H9 (cell line): ENCODE measurements around the gene MOB3B. TPM values are rescaled to one million over a fixed set of nuclear protein-coding genes. Genes with fewer than 3 reads are reported as not detected.

ENCODE experiments used
- DNase-seq: peaks from one replicate; pipeline ENCODE4 v3.0.0-alpha.2; 2017
- H2AFZ ChIP-seq: one replicate; pipeline ENCODE4 v1.6.1; 2013; ENCODE audit warnings: mild to moderate bottlenecking, low read length, control low read depth, moderate library complexity
- H2AK5ac ChIP-seq: 2 replicates; pipeline ENCODE4 v1.6.1; 2013; ENCODE audit warnings: low read length, control low read depth, mixed read lengths; ENCODE audit not compliant: insufficient read length
- H2BK120ac ChIP-seq: one replicate; pipeline ENCODE4 v1.6.1; 2013; ENCODE audit warnings: low read depth, mild to moderate bottlenecking, low read length, control low read depth, inconsistent platforms; ENCODE audit not compliant: poor library complexity, severe bottlenecking
- H2BK12ac ChIP-seq: 2 replicates; pipeline ENCODE4 v1.6.1; 2013; ENCODE audit warnings: low read length, control low read depth, mixed read lengths, low read depth; ENCODE audit not compliant: insufficient read length
- H2BK15ac ChIP-seq: 2 replicates; pipeline ENCODE4 v1.6.1; 2013; ENCODE audit warnings: low read depth, low read length, control low read depth
- H2BK20ac ChIP-seq: one replicate; pipeline ENCODE4 v1.6.1; 2013; ENCODE audit warnings: low read depth, mild to moderate bottlenecking, low read length, control low read depth, inconsistent platforms; ENCODE audit not compliant: poor library complexity, severe bottlenecking
- H2BK5ac ChIP-seq: 2 replicates; pipeline ENCODE4 v1.6.1; 2013; ENCODE audit warnings: low read length, control low read depth, mixed read lengths; ENCODE audit not compliant: insufficient read length
- H3K14ac ChIP-seq: 2 replicates; pipeline ENCODE4 v1.6.1; 2013; ENCODE audit warnings: low read length, control low read depth; ENCODE audit not compliant: insufficient read depth
- H3K18ac ChIP-seq: 2 replicates; pipeline ENCODE4 v1.6.1; 2013; ENCODE audit warnings: low read depth, mild to moderate bottlenecking, mixed read lengths, low read length, control low read depth; ENCODE audit not compliant: insufficient read length
- H3K23ac ChIP-seq: 2 replicates; pipeline ENCODE4 v1.6.1; 2013; ENCODE audit warnings: low read length, control low read depth, mixed read lengths, low read depth; ENCODE audit not compliant: insufficient read length
- H3K23me2 ChIP-seq: 2 replicates; pipeline ENCODE4 v1.6.1; 2013; ENCODE audit warnings: low read depth, mild to moderate bottlenecking, mixed read lengths, low read length, control low read depth; ENCODE audit not compliant: insufficient read length, poor library complexity, severe bottlenecking
- H3K27ac ChIP-seq: 2 replicates; pipeline ENCODE4 v1.5.1; 2013; ENCODE audit warnings: low read length, control low read depth, mixed read lengths, low read depth; ENCODE audit not compliant: insufficient read length
- H3K27me3 ChIP-seq: 2 replicates; pipeline ENCODE4 v1.6.1; 2013; ENCODE audit warnings: low read length, control low read depth, inconsistent platforms; ENCODE audit not compliant: insufficient read depth
- H3K4ac ChIP-seq: 2 replicates; pipeline ENCODE4 v1.6.1; 2013; ENCODE audit warnings: low read depth, mild to moderate bottlenecking, control low read depth, inconsistent platforms, low read length, moderate library complexity
- H3K4me1 ChIP-seq: 2 replicates; pipeline ENCODE4 v1.6.1; 2013; ENCODE audit warnings: low read length, control low read depth, inconsistent platforms; ENCODE audit not compliant: insufficient read depth
- H3K4me2 ChIP-seq: 2 replicates; pipeline ENCODE4 v1.6.1; 2013; ENCODE audit warnings: low read length, control low read depth, mixed read lengths; ENCODE audit not compliant: insufficient read length, insufficient read depth
- H3K56ac ChIP-seq: 2 replicates; pipeline ENCODE4 v1.6.1; 2013; ENCODE audit warnings: low read depth, mild to moderate bottlenecking, mixed read lengths, low read length, control low read depth; ENCODE audit not compliant: insufficient read length
- H3K79me1 ChIP-seq: 2 replicates; pipeline ENCODE4 v1.6.1; 2013; ENCODE audit warnings: low read depth, mild to moderate bottlenecking, moderate library complexity, low read length, control low read depth, inconsistent platforms; ENCODE audit not compliant: insufficient read depth, poor library complexity, severe bottlenecking
- H3K79me2 ChIP-seq: 2 replicates; pipeline ENCODE4 v1.6.1; 2013; ENCODE audit warnings: low read length, control low read depth, inconsistent platforms; ENCODE audit not compliant: insufficient read depth
- H3K9ac ChIP-seq: 2 replicates; pipeline ENCODE4 v1.6.1; 2013; ENCODE audit warnings: low read length, control low read depth, mixed read lengths; ENCODE audit not compliant: insufficient read length; ENCODE audit errors: extremely low read depth
- H3K9me3 ChIP-seq: one replicate; pipeline ENCODE4 v1.6.1; 2013; ENCODE audit warnings: low read depth, low read length, inconsistent platforms; ENCODE audit not compliant: control insufficient read depth
- H3T11ph ChIP-seq: one replicate; pipeline ENCODE4 v1.6.1; 2013; ENCODE audit warnings: mild to moderate bottlenecking, low read length, control low read depth, inconsistent platforms
- H4K20me1 ChIP-seq: one replicate; pipeline ENCODE4 v1.6.1; 2013; ENCODE audit not compliant: control insufficient read depth, insufficient read length, insufficient read depth
- H4K5ac ChIP-seq: 2 replicates; pipeline ENCODE4 v1.6.1; 2013; ENCODE audit warnings: low read depth, mild to moderate bottlenecking, mixed read lengths, low read length, control low read depth; ENCODE audit not compliant: insufficient read length
- H4K8ac ChIP-seq: replicated peaks from 2 replicates; pipeline ENCODE4 v1.6.1; 2013; ENCODE audit warnings: low read length, control low read depth, mixed read lengths, low read depth; ENCODE audit not compliant: insufficient read length
- H4K91ac ChIP-seq: 2 replicates; pipeline ENCODE4 v1.6.1; 2013; ENCODE audit warnings: low read depth, mild to moderate bottlenecking, moderate library complexity, mixed read lengths, low read length, control low read depth; ENCODE audit not compliant: insufficient read length
- H3K27ac Mint-ChIP-seq, 3 experiments: 2 replicates in 2 of 3; 3 replicates in 1 of 3; pipeline ENCODE4 v1.8.0; 2020 to 2021; ENCODE audit warnings: mixed read lengths in 3 of 3, mild to moderate bottlenecking in 1 of 3, moderate library complexity in 1 of 3
- H3K27me3 Mint-ChIP-seq: 2 replicates; pipeline ENCODE4 v1.8.0; 2021; ENCODE audit warnings: low read depth, mild to moderate bottlenecking, moderate library complexity, mixed read lengths
- H3K36me3 Mint-ChIP-seq, 3 experiments: 2 replicates in 2 of 3; 3 replicates in 1 of 3; pipeline ENCODE4 v1.8.0; 2020 to 2021; ENCODE audit warnings: low read depth in 3 of 3, mixed read lengths in 3 of 3; ENCODE audit not compliant: insufficient read depth in 1 of 3
- H3K4me1 Mint-ChIP-seq, 2 experiments: 2 replicates each; pipeline ENCODE4 v1.8.0; 2020; ENCODE audit warnings: mixed read lengths in 2 of 2
- H3K4me3 Mint-ChIP-seq, 2 experiments: 2 replicates in 1 of 2; 3 replicates in 1 of 2; pipeline ENCODE4 v1.8.0; 2020 to 2021; ENCODE audit warnings: mild to moderate bottlenecking in 2 of 2, mixed read lengths in 2 of 2, moderate library complexity in 1 of 2
- H3K9me3 Mint-ChIP-seq, 2 experiments: 2 replicates in 1 of 2; 3 replicates in 1 of 2; pipeline ENCODE4 v1.8.0; 2020; ENCODE audit warnings: mild to moderate bottlenecking in 2 of 2, mixed read lengths in 2 of 2, moderate library complexity in 1 of 2
- WGBS: extraction: QIAGEN DNeasy Blood & Tissue Kit; methylation state at CpG from one replicate; pipeline ENCODE4 v1.1.7; 2013; ENCODE audit warnings: missing lambda C conversion rate, low lambda C conversion rate, mixed read lengths; ENCODE audit not compliant: insufficient read length; ENCODE audit errors: extremely low coverage; 5-methylcytosine and 5-hydroxymethylcytosine counted together
- total RNA-seq: library from RNA; stranded (reverse); gene quantifications from 2 replicates; pipeline ENCODE4 v1.2.1, GENCODE V29; 2021
- TF ChIP-seq, protein P1 (sequence below): fragments of 200-600 bp; sonication (generic); conservative IDR thresholded peaks from 3 replicates; pipeline ENCODE4 v1.8.0; 2021; ENCODE audit warnings: antibody characterized with exemption, mild to moderate bottlenecking

MOB3B gene
- total RNA-seq, 1 experiment from 2014 or later, result 9.8 TPM

DNA sequence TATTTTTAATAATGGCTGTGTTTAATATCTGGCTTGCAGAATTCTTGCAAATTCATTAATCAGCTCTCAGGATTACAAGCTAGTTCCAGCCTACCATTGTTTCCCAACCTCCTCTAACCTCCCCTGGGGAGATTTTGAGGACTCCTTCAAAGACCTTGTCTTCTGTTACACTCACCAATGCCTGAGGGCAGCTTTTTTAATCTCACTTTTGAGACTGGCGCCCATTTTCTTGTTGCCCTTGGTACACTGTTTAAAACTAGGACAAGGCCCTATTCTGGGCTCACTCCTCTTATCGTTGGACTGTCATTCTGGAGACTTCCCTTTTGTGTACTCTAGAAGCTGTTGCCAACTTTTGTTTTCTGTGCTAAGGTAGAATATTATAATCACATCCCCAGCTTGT lies 219.0 kb downstream of the MOB3B start:
- no peak overlapping the region for H4K5ac ChIP-seq

More for the DNA sequence above, 219.0 kb downstream of the MOB3B start:
- no peak for DNase-seq
- WGBS, result no CpG with 5 or more reads among the region's 2 CpGs
- no peak overlapping the region for H3K4me3 Mint-ChIP-seq
- H3K27me3 Mint-ChIP-seq, result peaks cover 72% of the 10 kb centered on the region
- no peak overlapping the region for H2AK5ac ChIP-seq
- peaks cover 0 to 18% (median 2%) of the 10 kb centered on the region in 3 experiments; a peak in 2 of 7 replicates for H3K36me3 Mint-ChIP-seq
- no peak overlapping the region for H3K4ac ChIP-seq
- H2BK20ac ChIP-seq, result no peak overlapping the region
- H3K9me3 ChIP-seq, result no peaks in the 10 kb centered on the region
- H2BK15ac ChIP-seq, result no peak overlapping the region
- no peak overlapping the region for H3K14ac ChIP-seq
- TF ChIP-seq, protein P1, sequence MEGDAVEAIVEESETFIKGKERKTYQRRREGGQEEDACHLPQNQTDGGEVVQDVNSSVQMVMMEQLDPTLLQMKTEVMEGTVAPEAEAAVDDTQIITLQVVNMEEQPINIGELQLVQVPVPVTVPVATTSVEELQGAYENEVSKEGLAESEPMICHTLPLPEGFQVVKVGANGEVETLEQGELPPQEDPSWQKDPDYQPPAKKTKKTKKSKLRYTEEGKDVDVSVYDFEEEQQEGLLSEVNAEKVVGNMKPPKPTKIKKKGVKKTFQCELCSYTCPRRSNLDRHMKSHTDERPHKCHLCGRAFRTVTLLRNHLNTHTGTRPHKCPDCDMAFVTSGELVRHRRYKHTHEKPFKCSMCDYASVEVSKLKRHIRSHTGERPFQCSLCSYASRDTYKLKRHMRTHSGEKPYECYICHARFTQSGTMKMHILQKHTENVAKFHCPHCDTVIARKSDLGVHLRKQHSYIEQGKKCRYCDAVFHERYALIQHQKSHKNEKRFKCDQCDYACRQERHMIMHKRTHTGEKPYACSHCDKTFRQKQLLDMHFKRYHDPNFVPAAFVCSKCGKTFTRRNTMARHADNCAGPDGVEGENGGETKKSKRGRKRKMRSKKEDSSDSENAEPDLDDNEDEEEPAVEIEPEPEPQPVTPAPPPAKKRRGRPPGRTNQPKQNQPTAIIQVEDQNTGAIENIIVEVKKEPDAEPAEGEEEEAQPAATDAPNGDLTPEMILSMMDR, result no peak
- no peak overlapping the region for H3K18ac ChIP-seq
- H2BK12ac ChIP-seq, result no peak overlapping the region
- no peaks in the 10 kb centered on the region for H3K79me2 ChIP-seq
- peaks cover 11% of the 10 kb centered on the region for H3K4me1 ChIP-seq
- no peak overlapping the region for H4K91ac ChIP-seq
- no peak overlapping the region for H4K8ac ChIP-seq
- H2BK120ac ChIP-seq, result no peak overlapping the region
- H3T11ph ChIP-seq, result no peak overlapping the region
- H3K79me1 ChIP-seq, result no peaks in the 10 kb centered on the region
- H2BK5ac ChIP-seq, result no peak overlapping the region
- no peaks in the 10 kb centered on the region for H3K23me2 ChIP-seq
- no peak overlapping the region for H3K27ac Mint-ChIP-seq
- no peak overlapping the region for H3K9ac ChIP-seq
- H2AFZ ChIP-seq, result no peak overlapping the region
- H3K4me1 Mint-ChIP-seq, result peaks cover 25 to 34% of the 10 kb centered on the region in 2 experiments
- H3K56ac ChIP-seq, result no peak overlapping the region
- peaks cover 11 to 18% of the 10 kb centered on the region in 2 experiments for H3K9me3 Mint-ChIP-seq
- no peak overlapping the region for H3K4me2 ChIP-seq
- H3K27me3 ChIP-seq, result no peaks in the 10 kb centered on the region
- H4K20me1 ChIP-seq, result no peaks in the 10 kb centered on the region
- no peak overlapping the region for H3K27ac ChIP-seq
- no peak overlapping the region for H3K23ac ChIP-seq
